HG03469 (cell line): ENCODE measurements around the gene CAMTA1.

Experiments
- ATAC-seq: cut with Tn5 transposase; IDR thresholded peaks from one replicate; pipeline ENCODE4 v1.9.1; 2021; ENCODE audit warnings: mild to moderate bottlenecking, moderate library complexity, moderate number of reproducible peaks; ENCODE audit not compliant: unreplicated experiment

CAMTA1 gene

DNA sequence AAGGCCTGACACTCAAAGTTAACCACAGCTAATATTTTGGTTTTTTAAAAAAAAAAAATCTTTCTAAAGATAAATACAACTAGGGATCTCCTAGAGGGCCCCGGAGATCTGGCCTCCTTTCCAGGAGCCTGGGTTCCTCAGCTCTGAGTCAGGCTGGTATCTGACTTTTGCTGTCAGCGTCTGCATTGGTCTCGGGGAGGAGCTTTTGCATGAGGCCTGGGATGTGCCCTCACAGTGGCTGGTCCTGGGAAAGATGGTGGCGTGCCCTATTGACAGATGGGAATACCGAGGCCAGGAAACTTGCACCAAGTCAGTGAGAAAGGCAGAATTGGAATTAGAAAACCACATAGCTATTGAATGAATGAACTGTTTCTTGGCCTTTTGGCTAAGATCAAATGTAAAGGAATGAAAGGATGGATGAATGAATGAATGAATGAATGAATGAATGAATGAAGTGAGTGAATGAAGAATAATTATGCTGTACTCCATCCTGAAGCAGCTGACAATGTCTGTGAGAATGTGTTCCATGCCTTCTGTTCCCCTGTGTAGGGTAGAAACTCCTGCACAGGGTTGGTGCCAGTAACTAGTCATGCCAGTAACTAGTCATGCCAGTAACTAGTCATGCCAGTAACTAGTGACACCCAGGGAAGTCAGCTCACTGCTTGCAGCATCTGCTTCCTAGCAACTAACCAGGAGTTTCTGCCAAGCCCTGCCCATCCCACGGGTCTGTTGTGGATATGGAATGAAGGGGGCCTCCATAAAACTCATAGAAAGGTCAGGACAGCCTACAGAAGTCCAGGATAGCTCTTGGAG, 743.3 kb downstream of the CAMTA1 start:
- ATAC-seq = no peak

DNA sequence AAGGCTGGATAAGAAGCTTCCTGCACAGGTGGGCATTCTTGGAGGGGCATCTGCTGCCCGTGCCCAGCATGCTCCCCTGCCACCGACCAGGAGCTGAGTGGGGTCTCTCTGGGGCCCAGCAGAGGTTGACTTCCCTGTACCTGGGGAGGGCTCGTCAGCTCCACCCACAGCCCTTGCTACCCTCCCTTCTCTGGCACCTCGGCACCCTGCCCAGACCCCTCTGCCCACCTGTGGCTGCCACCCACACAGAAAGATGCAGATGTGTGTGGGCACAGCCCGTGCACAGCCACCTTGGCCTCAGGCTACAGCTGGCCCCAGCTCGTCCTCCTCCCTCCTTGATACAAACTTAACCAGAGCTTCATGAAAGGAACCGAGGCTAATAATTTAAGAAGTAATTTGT, 744.7 kb downstream of the CAMTA1 start:
- no peak for ATAC-seq

DNA sequence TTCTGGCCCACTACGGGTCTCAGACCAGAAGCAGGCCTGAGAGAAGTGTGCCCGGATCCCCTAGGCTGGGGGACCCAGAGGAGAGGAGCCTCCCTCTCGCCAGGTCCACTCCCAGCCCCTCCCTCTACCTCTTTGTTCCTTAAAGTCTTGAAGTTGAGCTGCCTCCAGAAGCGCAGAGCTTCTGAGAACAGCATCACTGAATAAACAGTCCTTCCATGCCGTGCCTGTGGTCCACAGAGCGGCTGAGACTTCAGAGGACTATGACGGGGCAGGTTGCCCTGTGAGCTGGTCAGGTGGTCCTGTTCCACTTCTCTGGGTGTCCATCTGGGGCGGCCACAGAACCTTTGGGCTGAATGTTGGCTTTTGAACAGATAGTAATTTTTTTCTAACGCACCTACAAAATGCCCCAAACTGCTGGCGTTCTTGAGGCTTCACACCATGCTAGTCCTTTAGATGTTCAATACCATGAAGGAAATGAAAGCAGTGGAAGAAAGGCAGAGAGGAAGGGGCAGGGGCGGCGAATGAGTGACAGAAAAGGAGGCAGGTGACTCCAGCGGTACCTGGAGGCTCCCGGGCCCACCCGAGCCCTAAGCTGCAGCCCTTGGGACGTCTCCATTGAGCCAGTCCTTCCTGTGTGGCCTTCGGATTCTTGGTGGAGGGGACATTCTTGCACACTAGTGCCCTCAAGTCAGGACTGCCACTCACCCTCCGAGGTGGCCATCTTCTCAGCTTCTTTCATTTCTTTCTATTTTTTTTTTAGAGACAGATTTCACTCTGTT, 746.5 kb downstream of the CAMTA1 start:
- no peak for ATAC-seq

DNA sequence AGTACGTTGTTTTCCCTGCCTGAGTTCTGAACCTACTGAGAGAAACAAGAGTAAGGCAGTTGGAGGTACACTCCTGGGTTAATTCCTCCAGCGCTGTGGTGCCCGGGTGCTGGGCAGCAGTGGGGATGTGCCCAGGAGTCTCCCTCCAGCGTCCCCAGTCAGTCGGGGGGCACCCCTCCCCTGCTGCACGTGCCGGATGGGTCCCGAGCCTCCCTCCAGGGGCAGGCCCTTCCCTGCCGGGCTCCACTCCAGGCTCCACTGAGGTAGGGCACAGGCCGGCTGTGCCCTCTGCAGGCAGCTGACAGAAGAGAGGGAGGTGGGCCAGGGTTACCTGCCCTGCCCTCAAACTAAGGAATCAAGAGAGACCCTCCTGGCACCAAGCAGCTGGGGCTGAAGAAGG, 747.8 kb downstream of the CAMTA1 start:
- ATAC-seq = no peak

DNA sequence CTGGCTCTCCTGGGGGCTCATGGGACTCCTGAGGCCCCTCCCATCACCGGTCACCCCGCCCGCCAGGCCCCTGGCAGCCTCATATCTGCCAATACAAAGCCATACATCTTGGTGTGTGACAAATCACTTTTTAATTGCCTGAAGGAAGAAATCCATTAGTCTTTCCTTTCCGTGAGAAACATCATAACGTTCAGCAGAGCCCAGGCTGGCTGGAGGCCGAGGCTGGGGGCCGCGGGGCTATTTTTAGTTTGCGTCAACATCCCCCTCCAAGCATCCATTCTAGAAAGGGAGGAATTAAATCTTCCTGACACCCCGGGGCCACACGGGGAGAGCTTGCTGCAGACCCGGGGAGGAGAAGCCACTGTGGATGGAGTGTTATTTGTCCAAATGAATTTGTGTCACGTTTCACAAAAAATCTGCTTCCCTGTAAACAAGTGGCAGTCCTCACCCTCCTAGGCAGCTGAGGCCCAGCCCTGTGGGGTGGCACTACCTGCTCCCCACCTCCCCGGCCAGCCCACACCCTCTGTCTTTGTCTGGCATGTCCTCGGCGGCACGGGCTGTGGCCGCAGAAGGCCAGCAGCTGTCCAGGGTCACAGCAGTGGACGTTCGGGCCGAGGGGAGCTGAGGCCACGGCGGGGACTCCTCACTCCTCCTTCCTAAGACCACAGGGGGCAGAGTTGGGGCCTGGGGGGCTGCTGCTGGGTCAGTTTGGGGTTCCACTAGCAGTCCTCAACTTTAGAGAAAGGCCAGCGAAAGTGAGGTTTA, 749.0 kb downstream of the CAMTA1 start:
- no peak for ATAC-seq

DNA sequence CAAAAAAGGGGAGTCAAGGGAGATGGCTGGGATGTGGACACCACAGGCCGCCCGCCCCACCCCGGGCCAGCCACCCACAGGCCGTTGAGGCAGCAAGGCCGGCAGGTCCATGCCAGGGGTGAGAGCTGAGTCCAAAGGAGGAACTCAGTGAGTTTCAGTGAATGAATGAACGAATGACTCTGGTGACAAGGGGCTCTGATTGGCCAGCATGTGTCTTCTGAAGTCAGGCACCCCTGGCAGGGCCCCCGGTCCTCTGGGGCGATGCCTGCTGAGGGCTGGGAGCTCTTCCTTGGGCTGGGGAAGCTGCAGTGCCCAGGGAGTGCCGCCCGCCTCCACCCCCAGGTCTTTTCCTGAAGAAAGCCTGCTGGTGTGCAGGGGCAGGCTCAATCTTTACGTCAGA, 749.8 kb downstream of the CAMTA1 start:
- ATAC-seq = no peak

DNA sequence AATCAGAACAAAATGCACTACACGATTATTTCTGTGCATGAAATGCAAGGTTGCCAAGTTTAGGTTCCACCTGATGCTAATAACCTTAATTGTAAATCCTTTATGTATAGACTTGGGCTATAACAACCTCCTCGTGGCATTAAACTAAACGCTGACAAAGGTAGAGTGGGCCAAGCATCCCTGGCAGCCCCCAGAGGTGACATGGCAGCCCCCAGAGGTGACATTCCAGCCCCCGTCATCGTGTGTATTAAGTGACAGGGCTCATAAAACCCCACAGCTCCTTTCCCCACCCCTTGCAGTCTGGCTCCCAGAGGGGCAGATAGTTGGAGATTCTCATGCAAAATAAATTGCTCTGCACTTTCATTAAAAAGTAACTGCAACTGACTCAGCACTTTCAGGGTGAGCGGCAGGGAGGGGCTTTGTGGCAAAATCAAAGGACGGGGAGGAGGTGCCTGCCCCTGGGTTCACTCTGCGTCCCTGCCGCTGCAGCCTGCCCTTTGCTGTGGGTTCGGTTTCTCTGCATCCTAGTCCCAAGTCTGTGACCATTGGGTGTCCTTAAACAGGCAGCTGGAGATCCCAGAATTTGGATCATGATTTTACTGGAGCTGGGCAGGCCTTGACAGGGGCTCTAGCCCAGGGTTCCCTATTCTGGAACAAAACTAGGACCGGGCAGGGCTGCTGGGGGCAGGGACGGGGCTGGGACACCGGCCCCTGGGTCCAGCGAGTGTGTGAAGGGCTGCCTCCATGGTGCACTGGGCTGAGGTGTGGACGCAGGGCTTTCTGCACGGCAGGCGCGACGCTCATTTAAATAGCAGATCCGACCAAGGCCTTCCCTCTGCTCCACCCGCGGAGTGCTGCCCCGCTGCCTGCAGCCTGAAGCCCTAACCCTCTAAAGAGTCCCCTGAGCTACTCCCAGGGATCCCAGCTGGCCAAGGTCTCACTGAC, 751.0 kb downstream of the CAMTA1 start:
- ATAC-seq = no peak

DNA sequence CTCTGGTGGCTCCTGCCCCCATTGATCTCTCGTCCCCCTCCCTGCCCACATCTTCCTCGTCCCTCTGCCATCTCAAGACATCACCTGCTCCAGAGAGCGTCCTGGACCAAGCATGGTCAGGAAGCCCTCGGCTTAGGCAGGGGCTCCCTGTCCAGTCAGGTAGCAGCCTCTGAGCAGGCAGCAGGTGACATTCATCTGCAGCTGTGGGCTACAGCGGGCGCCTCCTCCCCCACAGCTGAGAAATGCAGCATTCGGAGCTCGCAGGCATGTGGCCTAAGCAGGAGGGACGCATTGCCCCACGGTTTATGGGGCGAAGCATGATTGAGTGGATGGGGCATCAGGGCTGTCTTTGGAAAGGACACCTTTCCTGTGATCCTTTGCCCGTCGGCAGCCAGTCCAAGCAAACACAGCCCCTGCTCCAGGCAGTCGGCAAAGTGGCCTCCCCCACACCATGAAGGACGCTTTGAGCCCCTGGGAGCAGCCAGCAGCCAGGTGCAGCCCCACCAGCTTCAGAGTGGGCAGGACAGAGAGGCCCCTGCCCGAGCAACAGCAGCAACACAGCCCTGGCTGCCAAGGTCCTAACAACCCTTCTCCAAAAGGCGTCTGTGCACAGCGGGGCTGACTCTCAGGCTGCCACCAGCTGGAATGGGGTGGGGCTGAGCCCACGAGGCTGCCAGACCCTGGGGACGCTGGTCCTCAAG, 751.8 kb downstream of the CAMTA1 start:
- no peak for ATAC-seq

DNA sequence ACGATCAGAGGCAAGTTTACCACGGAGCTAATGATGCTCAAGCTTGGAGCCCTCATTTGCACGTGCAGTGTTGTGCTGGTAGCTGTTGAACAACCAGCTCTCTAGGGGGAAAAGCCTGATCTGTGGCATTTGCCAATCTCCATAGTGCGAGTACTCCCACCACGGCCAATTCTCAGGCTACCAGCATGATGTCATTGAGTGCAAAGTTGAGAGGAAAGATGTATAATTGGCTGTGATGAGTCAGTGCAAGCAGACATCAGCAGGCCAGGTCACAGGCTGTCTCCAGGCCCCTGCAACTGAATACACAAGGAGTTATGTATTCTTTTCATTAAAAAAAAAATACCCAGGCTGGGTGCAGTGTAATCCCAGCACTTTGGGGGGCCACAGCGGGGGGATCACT, 752.8 kb downstream of the CAMTA1 start:
- no peak for ATAC-seq

DNA sequence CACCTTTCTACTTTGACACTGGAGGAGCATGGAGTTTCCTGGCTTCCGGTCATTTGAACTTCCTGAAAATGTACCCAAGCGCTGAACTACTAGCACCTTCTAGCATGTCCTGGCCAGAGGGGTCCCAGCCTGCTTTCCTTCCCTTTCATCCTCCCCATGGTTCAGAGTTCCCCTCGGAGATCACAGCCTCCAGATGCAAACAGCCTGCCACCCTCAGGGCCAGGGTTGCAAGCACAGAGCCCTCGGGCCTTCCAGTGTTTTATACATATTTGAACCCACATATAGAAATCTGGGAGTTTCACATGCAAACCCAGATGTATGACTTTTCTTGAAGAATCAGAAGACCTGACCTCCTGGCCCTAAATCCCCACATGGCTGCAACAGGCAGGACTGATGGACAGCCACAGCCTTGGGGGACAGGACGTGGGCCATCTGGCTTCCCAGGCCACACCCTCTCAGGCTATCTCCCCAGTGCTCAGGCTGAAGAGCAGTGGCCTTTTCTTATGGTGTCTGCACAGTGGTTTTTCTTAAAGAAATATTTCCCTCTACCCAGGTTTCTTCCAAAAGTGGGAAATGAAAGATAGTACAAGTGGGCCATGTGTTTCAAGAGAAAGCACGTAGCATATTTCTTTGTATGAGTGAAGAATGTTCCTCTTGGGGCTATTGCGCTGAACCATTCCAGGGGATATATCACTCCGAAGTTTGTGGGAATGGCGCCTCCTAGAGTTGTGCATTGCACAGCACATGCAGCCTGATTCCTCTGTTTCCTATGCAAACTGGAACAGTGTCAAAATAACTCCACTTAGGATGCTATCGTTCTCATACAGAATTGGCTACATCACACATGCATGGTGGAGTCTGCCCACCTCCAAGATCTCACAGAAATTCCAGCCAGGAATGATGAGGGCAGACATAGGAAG, 753.9 kb downstream of the CAMTA1 start:
- no peak for ATAC-seq

DNA sequence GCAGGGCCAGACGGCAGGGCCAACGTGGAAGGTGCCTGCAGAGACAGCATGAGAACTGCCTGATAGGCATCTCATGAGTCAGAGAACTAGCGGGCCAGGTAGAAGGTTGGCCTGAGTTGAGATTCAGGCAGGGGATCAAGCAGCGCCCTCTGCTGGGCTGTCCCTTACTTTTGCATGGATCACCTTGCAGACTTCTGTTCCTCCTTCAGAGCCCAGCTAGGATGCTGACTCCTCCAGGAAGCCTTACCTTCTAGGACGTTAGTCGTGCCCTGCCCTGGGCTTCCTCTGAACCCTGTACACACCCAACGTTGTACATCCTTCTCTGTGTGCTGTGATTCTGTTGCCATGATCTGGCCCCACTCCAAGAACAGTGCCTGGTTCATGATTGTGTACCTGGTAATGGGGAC, 754.5 kb downstream of the CAMTA1 start:
- no peak for ATAC-seq

DNA sequence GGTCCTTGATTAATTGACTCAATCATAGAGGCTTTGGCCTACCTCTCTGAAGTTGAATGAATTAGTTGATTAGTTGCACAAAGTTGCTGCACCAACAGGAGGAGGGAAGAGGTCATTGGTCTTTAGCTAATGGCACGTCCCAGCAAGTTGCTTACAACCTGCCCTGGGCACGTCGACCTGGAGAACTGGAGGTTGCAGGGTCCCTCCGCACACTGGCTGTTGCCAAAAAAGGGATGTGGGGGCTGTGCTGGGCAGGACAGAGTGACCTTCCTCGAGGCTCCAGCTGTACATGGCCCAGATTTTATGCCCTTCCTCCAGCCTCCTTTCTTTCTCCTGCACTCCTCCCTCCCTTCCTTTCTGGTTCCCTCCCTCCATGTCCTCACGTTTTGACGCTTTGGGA, 755.6 kb downstream of the CAMTA1 start:
- no peak for ATAC-seq

DNA sequence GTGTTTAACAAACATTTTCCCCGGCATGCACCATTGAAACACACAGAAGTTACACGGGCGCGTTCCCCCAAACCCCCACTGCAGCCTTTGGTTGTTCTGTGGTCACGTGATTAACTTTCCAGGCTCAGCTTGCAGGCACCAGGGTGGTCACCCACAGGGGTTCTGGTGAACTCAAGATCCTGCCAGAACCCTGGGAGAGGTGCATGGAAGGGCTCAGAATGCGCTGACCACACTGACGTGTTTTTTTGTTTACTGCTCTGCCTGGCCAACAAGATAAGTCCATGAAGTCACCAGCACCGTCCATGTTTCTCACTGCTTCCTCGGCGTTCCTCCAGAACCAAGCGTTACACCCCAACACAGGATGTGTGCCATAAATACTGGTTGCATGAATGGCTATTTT, 756.4 kb downstream of the CAMTA1 start:
- no peak for ATAC-seq

DNA sequence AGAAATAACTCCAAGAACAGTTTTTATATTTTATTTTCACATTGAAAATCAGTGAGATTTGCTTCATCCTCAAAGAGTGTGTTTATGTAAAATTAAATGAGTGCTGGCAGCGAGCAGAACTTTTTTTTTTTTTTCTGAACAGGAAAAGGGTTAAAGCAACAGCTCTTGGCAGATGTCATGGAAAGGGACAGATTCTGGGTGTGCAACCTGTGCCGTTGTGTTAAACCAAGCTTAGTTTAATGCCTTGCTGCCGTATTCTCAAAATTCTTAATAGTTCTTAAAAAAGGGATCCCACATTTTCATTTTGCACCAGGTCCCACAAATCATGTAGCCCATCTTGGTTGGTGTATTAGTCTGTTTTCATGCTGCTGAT, 758.5 kb downstream of the CAMTA1 start:
- ATAC-seq = no peak

DNA sequence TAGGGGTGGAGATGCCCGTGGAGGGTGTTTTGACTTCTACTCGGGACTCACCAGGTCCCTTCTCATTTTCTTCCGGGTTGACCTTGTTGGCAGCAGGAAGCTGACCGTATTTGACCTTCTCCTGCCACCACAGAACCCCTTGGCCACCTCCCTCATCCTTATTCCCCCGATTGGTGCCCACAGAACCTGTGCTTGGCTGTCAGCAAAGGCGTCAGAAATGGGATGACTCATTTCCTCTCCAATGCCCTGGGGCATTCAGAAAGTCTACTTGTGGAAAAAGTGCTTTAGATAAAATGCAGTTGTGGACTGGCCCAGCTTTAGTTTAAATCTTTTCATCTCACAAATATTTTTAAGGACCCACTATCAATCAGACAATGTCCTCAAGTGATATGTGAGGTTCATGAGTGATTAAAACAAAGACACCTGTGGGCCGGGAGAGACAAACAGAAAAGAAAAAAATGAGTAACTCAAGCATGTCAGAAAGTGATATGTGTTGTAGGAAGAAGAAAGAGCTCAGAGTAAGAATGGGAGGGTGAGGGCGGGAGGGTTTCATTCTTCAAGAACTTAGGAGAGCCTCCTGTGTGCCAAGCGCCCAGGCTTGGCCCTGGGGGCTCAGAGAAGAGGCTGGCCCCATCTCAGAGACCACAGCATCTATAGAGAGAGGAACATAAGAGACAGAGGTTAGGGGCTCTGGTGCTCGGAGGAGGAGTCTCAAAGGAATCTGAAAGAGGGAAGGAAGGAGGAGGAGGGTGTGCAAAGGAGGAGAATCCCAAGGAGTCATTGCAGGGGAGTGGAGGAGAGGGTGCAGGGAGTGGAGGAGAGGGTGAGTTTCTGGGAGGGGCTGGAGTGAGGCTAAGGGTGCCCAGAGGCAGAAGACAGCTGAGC, 764.3 kb downstream of the CAMTA1 start:
- ATAC-seq = no peak

DNA sequence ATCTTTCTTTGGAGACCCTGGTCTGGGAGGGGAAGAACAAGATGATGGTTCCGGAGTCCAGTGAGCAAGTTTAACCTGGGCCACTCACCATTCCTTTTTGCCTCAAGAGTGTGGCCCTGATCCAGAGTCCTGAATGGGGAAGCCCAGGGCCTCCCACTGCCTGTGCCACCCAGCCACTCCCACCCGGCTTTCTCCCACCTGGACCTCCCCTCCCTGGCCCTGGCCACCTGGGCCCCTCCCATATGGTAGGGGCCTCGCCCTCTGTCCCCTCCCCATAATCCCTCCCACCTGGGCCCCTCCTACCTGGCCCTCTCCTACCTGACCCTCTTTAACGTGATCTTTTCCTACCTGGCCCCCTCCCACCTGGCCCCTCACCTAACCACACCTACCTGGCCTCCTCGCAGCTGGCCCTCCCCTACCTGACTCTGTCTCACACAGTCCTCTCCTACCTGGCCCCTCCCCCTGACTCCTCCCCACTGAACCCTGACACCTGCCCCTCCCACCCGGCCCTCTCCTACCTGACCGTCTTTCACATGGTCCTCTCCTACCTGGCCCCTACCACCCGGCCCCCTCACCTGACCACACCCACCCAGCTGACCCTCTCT, 765.1 kb downstream of the CAMTA1 start:
- ATAC-seq = no peak

DNA sequence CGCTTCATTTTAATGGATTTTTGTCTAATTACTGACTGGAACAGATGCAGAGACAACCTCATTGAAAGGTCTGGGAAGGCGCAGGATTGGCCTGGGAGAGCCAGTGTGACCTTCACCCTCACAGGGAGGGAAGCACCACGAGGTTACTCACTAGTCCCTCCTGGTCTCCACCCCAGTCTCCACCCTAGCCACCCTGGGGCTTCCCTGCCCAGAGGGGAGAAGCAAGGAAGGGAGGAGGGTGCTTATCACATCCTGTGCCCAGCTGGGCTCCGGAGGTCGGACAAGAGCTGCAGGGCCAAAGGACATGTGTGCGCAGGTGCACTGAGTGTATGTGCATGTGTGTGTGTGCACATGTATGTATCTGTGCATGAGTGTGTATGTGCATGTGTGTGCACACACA, 765.7 kb downstream of the CAMTA1 start:
- ATAC-seq = no peak
